Medulla oblongata (tissue), 1 donor: ENCODE measurements around the gene OGFOD2.

ENCODE experiments used
- DNase-seq: peaks from one replicate; pipeline ENCODE4 v3.0.0-alpha.2; 2015; ENCODE audit errors: extremely low spot score

OGFOD2 gene

GRCh38 chr12:122988612-122989212, 13.7 kb downstream of the OGFOD2 start:
- DNase-seq, result no peak

GRCh38 chr12:122989225-122989839, 14.3 kb downstream of the OGFOD2 start:
- no peak for DNase-seq

GRCh38 chr12:122989874-122990419, 14.9 kb downstream of the OGFOD2 start:
- no peak for DNase-seq

GRCh38 chr12:122990561-122990960, 15.5 kb downstream of the OGFOD2 start:
- no peak for DNase-seq

- no peak for DNase-seq
These were observed 16.0 kb downstream of the OGFOD2 start for GRCh38 chr12:122990961-122991622.

- DNase-seq, result no peak
These were observed 16.7 kb downstream of the OGFOD2 start for GRCh38 chr12:122991623-122992275.

GRCh38 chr12:122992386-122992785, 17.3 kb downstream of the OGFOD2 start:
- DNase-seq, result no peak

GRCh38 chr12:122994140-122994675, 19.2 kb downstream of the OGFOD2 start:
- no peak for DNase-seq

- no peak for DNase-seq
These were observed 19.9 kb downstream of the OGFOD2 start for GRCh38 chr12:122994781-122995502.

- no peak for DNase-seq
These were observed 20.6 kb downstream of the OGFOD2 start for GRCh38 chr12:122995503-122996187.

- no peak for DNase-seq
These were observed 21.2 kb downstream of the OGFOD2 start for GRCh38 chr12:122996188-122996601.

- DNase-seq, result no peak
These were observed 21.7 kb downstream of the OGFOD2 start for GRCh38 chr12:122996621-122997342.

GRCh38 chr12:122997343-122998250, 22.6 kb downstream of the OGFOD2 start:
- no peak for DNase-seq

- no peak for DNase-seq
These were observed 23.3 kb downstream of the OGFOD2 start for GRCh38 chr12:122998316-122998715.

GRCh38 chr12:122999196-122999946, 24.3 kb downstream of the OGFOD2 start:
- peak; percentile 66 for DNase-seq

GRCh38 chr12:122999986-123000420, 25.0 kb downstream of the OGFOD2 start:
- DNase-seq, result no peak

- no peak for DNase-seq
These were observed 25.5 kb downstream of the OGFOD2 start for GRCh38 chr12:123000578-123000977.

GRCh38 chr12:123001464-123001863, 26.4 kb downstream of the OGFOD2 start:
- no peak for DNase-seq
